HCT116 (cell line): ENCODE results near the gene ICOSLG. TPM values are rescaled to one million over a fixed set of nuclear protein-coding genes. Genes with fewer than 3 reads are reported as not detected.

Source experiments
- ATAC-seq: fragments of 200-7000 bp; cut with Tn5 transposase; 2 replicates; pipeline ENCODE4 v1.9.1; 2020; ENCODE audit warnings: mild to moderate bottlenecking, moderate library complexity
- BruUV-seq: library from RNA; stranded (reverse); fragments of 400-500 nt; replicated peaks from 2 replicates; lab custom pipeline; 2021; lab: Mats Ljungman, UMichigan
- CTCF ChIA-PET: fragments of 300-600 bp; sonication (Branson Sonifier 250); formaldehyde crosslinking; loops from one replicate; lab custom pipeline; 2021; ENCODE audit warnings: antibody characterized with exemption; lab: Charles Lee
- POLR2A ChIA-PET: fragments of 300-600, 350-600 bp; sonication (Branson Sonifier 250); formaldehyde crosslinking; loops from one replicate; lab custom pipeline; 2021; ENCODE audit warnings: antibody characterized with exemption; lab: Charles Lee
- RAD21 ChIA-PET, 2 experiments: fragments of 300-600 bp; sonication (Branson Sonifier 250); formaldehyde crosslinking; loops; one replicate each; lab custom pipeline; 2023; ENCODE audit warnings: low total read pairs in 2 of 2; ENCODE audit not compliant: uncharacterized antibody in 2 of 2, unreplicated experiment in 2 of 2, low non-redundant PET in 1 of 2; lab: Charles Lee
- DNase-seq: peaks from one replicate; pipeline ENCODE4 v3.0.0-alpha.2; 2010; ENCODE audit warnings: low read depth, low spot score
- H2AFZ ChIP-seq: fragments of 200-600 bp; shearing (Covaris generic), sonication (generic); 2 replicates; pipeline ENCODE4 v1.6.1; 2017; ENCODE audit warnings: low read depth, mixed run types, mixed read lengths, antibody characterized with exemption, low read length; ENCODE audit not compliant: poor library complexity, severe bottlenecking
- H3K27ac ChIP-seq: 2 replicates; pipeline ENCODE4 v1.5.1; 2012; ENCODE audit warnings: low read depth, low read length
- H3K27me3 ChIP-seq: fragments of 200-600 bp; sonication (generic); 2 replicates; pipeline ENCODE4 v1.6.1; 2016; ENCODE audit warnings: mixed run types, low read length, mixed read lengths; ENCODE audit not compliant: insufficient read depth
- H3K36me3 ChIP-seq, 2 experiments: fragments of 200-500 bp in 1 of 2; fragments of 200-600 bp in 1 of 2; sonication (Bioruptor generic) in 1 of 2; sonication (generic) in 1 of 2; 2 replicates each; pipeline versions ENCODE4 v1.5.1 to v1.6.1; 2014 to 2016; ENCODE audit warnings: low read length in 2 of 2, inconsistent platforms in 1 of 2, mixed read lengths in 1 of 2, mixed run types in 1 of 2; ENCODE audit not compliant: insufficient read depth in 2 of 2, control insufficient read depth in 1 of 2
- H3K4me1 ChIP-seq, 2 experiments: fragments of 200-600 bp in 1 of 2; sonication (generic) in 1 of 2; 2 replicates each; pipeline versions ENCODE4 v1.5.1 to v1.6.1; 2012 to 2017; ENCODE audit warnings: low read length in 2 of 2, inconsistent platforms in 1 of 2, mild to moderate bottlenecking in 1 of 2, mixed read lengths in 1 of 2, mixed run types in 1 of 2, moderate library complexity in 1 of 2; ENCODE audit not compliant: insufficient read depth in 2 of 2, control insufficient read depth in 1 of 2
- H3K4me2 ChIP-seq: fragments of 200-600 bp; sonication (generic); 2 replicates; pipeline ENCODE4 v1.6.1; 2017; ENCODE audit warnings: mixed run types, low read length, mixed read lengths
- H3K4me3 ChIP-seq, 2 experiments: fragments of 200-600 bp in 1 of 2; sonication (generic) in 1 of 2; replicated peaks in 1 of 2; 2 replicates each; pipeline ENCODE4 v1.5.1; 2011 to 2016; ENCODE audit warnings: low read length in 2 of 2, control low read depth in 1 of 2, low read depth in 1 of 2, mild to moderate bottlenecking in 1 of 2, mixed read lengths in 1 of 2, mixed run types in 1 of 2
- H3K79me2 ChIP-seq: fragments of 200-600 bp; sonication (generic); 2 replicates; pipeline ENCODE4 v1.6.1; 2017; ENCODE audit warnings: mild to moderate bottlenecking, mixed run types, low read length, moderate library complexity, mixed read lengths; ENCODE audit not compliant: insufficient read depth
- H3K9ac ChIP-seq: fragments of 200-600 bp; sonication (generic); 2 replicates; pipeline ENCODE4 v1.6.1; 2016; ENCODE audit warnings: low read length, mixed read lengths
- H3K9me2 ChIP-seq: fragments of 200-600 bp; sonication (generic), shearing (Covaris generic); 2 replicates; pipeline ENCODE4 v1.6.1; 2017; ENCODE audit warnings: mixed run types, mild to moderate bottlenecking, moderate library complexity; ENCODE audit not compliant: insufficient read depth
- H3K9me3 ChIP-seq, 2 experiments: fragments of 200-500 bp in 1 of 2; fragments of 200-600 bp in 1 of 2; sonication (Bioruptor generic) in 1 of 2; sonication (generic) in 1 of 2; 2 replicates each; pipeline ENCODE4 v1.6.1; 2014 to 2017; ENCODE audit warnings: low read length in 2 of 2, mixed read lengths in 2 of 2, inconsistent platforms in 1 of 2, low read depth in 1 of 2, mild to moderate bottlenecking in 1 of 2, mixed run types in 1 of 2, moderate library complexity in 1 of 2; ENCODE audit not compliant: control insufficient read depth in 1 of 2, insufficient read depth in 1 of 2
- H4K20me1 ChIP-seq: fragments of 200-600 bp; sonication (generic), shearing (Covaris generic); 2 replicates; pipeline ENCODE4 v1.6.1; 2017; ENCODE audit warnings: mixed run types, mild to moderate bottlenecking, moderate library complexity; ENCODE audit not compliant: insufficient read depth
- CEBPB ChIP-seq: IDR thresholded peaks from 2 replicates; pipeline ENCODE4 v1.6.1; 2012; ENCODE audit warnings: low read depth
- ELF1 ChIP-seq: IDR thresholded peaks from 2 replicates; pipeline ENCODE4 v1.6.1; 2012; ENCODE audit warnings: low read depth, borderline replicate concordance
- EZH2 ChIP-seq: fragments of 200-600 bp; sonication (generic); IDR thresholded peaks from 2 replicates; pipeline ENCODE4 v1.6.1; 2017; ENCODE audit warnings: antibody characterized with exemption, mixed run types
- POLR2AphosphoS5 ChIP-seq: IDR thresholded peaks from 2 replicates; pipeline ENCODE4 v1.6.1; 2011; ENCODE audit warnings: mild to moderate bottlenecking, low read depth, low read length, moderate library complexity
- RAD21 ChIP-seq: IDR thresholded peaks from 2 replicates; pipeline ENCODE4 v1.6.1; 2012; ENCODE audit warnings: low read depth, mild to moderate bottlenecking
- SIN3A ChIP-seq: IDR thresholded peaks from 2 replicates; pipeline ENCODE4 v1.6.1; 2012; ENCODE audit warnings: low read depth
- SP1 ChIP-seq: IDR thresholded peaks from 2 replicates; pipeline ENCODE4 v1.6.1; 2012; ENCODE audit warnings: low read depth
- TCF7L2 ChIP-seq: IDR thresholded peaks from 2 replicates; pipeline ENCODE4 v1.7.0; 2011; ENCODE audit warnings: borderline replicate concordance, inconsistent platforms; ENCODE audit not compliant: insufficient read depth, insufficient read length; ENCODE audit errors: extremely low read depth
- YY1 ChIP-seq: IDR thresholded peaks from 2 replicates; pipeline ENCODE4 v1.6.1; 2011; ENCODE audit warnings: low read length, low read depth, moderate library complexity, mild to moderate bottlenecking; ENCODE audit not compliant: insufficient replicate concordance; ENCODE audit errors: extremely low read depth
- ZFX ChIP-seq: fragments of 450-650 bp; IDR thresholded peaks from 2 replicates; pipeline ENCODE4 v1.6.1; 2017
- intact Hi-C: fragments of 100-400 bp; cut with micrococcal nuclease; formaldehyde crosslinking; loops from 2 replicates; pipeline ENCODE4 v1.10.0; 2022
- total RNA-seq: library from RNA; stranded (reverse); gene quantifications from one replicate; pipeline ENCODE4 v1.2.1, GENCODE V29; 2021; ENCODE audit not compliant: unreplicated experiment
- TF ChIP-seq, protein P1 (sequence below): IDR thresholded peaks from 2 replicates; pipeline ENCODE4 v1.6.1; 2012; ENCODE audit warnings: low read depth
- TF ChIP-seq, protein P2 (sequence below): IDR thresholded peaks from 2 replicates; pipeline ENCODE4 v1.6.1; 2011; ENCODE audit warnings: mild to moderate bottlenecking, low read length, moderate library complexity; ENCODE audit not compliant: insufficient replicate concordance; ENCODE audit errors: extremely low read depth
- TF ChIP-seq, protein P3 (sequence below): IDR thresholded peaks from 2 replicates; pipeline ENCODE4 v1.6.1; 2012
- TF ChIP-seq, protein P4 (sequence below), 3 experiments: fragments of 200-600 bp in 1 of 3; sonication (generic) in 1 of 3; IDR thresholded peaks in 2 of 3; conservative IDR thresholded peaks in 1 of 3; 2 replicates each; pipeline ENCODE4 v1.5.1; 2012 to 2017; ENCODE audit warnings: low read depth in 2 of 3, low read length in 2 of 3, antibody characterized with exemption in 1 of 3, borderline replicate concordance in 1 of 3, control low read depth in 1 of 3, mild to moderate bottlenecking in 1 of 3, mixed read lengths in 1 of 3, mixed run types in 1 of 3, moderate library complexity in 1 of 3; ENCODE audit not compliant: insufficient read depth in 1 of 3

Gene ICOSLG
- total RNA-seq, 1 experiment from 2014 or later = 4.7 TPM

DNA sequence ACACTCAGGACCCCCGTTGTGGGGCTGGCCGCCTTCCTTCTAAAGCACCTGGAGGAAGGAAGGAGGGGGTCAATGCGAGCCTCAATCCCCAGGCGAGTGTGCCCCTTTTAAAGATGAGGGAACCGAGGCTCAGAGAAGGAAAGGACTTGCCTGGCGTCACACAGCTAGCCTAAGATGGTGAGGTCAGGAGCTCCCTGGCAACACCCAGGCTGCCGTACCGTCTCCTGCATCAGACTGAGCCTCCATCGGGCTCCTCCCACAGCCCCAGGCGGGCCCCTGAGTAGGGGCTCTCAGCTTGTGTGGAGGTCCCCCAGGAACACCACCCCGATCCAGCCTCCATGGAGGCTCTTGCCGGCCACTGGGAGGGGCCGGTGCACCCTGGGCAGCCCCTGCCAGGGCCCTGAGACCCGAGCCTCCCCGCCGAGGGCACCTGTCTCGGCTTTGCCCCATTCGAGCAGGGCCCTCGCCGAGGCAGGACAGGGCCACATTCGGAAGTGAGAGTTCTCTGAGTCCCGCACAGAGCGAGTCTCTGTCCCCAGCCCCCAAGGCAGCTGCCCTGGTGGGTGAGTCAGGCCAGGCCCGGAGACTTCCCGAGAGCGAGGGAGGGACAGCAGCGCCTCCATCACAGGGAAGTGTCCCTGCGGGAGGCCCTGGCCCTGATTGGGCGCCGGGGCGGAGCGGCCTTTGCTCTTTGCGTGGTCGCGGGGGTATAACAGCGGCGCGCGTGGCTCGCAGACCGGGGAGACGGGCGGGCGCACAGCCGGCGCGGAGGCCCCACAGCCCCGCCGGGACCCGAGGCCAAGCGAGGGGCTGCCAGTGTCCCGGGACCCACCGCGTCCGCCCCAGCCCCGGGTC lies 44.6 kb upstream of the ICOSLG start, which contains the start of gene AIRE (continued):
- TF ChIP-seq, protein P1, sequence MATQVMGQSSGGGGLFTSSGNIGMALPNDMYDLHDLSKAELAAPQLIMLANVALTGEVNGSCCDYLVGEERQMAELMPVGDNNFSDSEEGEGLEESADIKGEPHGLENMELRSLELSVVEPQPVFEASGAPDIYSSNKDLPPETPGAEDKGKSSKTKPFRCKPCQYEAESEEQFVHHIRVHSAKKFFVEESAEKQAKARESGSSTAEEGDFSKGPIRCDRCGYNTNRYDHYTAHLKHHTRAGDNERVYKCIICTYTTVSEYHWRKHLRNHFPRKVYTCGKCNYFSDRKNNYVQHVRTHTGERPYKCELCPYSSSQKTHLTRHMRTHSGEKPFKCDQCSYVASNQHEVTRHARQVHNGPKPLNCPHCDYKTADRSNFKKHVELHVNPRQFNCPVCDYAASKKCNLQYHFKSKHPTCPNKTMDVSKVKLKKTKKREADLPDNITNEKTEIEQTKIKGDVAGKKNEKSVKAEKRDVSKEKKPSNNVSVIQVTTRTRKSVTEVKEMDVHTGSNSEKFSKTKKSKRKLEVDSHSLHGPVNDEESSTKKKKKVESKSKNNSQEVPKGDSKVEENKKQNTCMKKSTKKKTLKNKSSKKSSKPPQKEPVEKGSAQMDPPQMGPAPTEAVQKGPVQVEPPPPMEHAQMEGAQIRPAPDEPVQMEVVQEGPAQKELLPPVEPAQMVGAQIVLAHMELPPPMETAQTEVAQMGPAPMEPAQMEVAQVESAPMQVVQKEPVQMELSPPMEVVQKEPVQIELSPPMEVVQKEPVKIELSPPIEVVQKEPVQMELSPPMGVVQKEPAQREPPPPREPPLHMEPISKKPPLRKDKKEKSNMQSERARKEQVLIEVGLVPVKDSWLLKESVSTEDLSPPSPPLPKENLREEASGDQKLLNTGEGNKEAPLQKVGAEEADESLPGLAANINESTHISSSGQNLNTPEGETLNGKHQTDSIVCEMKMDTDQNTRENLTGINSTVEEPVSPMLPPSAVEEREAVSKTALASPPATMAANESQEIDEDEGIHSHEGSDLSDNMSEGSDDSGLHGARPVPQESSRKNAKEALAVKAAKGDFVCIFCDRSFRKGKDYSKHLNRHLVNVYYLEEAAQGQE = no peak

- Histone ChIP-seq H3K79me2 (no peaks in the 10 kb centered on the region), H3K9me2 (no peaks in the 10 kb centered on the region), H3K36me3 (no peaks in the 10 kb centered on the region)
- no peak for DNase-seq
- POLR2A ChIA-PET = no interaction called here
- no TSS peak for BruUV-seq
- TF ChIP-seq TCF7L2 (no peak), EZH2 (no peak), ELF1 (no peak), ZFX (no peak), YY1 (no peak), CEBPB (no peak), SIN3A (no peak), RAD21 (no peak), POLR2AphosphoS5 (no peak), SP1 (no peak)
- TF ChIP-seq, protein P2, sequence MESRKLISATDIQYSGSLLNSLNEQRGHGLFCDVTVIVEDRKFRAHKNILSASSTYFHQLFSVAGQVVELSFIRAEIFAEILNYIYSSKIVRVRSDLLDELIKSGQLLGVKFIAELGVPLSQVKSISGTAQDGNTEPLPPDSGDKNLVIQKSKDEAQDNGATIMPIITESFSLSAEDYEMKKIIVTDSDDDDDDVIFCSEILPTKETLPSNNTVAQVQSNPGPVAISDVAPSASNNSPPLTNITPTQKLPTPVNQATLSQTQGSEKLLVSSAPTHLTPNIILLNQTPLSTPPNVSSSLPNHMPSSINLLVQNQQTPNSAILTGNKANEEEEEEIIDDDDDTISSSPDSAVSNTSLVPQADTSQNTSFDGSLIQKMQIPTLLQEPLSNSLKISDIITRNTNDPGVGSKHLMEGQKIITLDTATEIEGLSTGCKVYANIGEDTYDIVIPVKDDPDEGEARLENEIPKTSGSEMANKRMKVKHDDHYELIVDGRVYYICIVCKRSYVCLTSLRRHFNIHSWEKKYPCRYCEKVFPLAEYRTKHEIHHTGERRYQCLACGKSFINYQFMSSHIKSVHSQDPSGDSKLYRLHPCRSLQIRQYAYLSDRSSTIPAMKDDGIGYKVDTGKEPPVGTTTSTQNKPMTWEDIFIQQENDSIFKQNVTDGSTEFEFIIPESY = no peak
- TF ChIP-seq, protein P3, sequence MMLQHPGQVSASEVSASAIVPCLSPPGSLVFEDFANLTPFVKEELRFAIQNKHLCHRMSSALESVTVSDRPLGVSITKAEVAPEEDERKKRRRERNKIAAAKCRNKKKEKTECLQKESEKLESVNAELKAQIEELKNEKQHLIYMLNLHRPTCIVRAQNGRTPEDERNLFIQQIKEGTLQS = no peak
- TF ChIP-seq, protein P4, sequence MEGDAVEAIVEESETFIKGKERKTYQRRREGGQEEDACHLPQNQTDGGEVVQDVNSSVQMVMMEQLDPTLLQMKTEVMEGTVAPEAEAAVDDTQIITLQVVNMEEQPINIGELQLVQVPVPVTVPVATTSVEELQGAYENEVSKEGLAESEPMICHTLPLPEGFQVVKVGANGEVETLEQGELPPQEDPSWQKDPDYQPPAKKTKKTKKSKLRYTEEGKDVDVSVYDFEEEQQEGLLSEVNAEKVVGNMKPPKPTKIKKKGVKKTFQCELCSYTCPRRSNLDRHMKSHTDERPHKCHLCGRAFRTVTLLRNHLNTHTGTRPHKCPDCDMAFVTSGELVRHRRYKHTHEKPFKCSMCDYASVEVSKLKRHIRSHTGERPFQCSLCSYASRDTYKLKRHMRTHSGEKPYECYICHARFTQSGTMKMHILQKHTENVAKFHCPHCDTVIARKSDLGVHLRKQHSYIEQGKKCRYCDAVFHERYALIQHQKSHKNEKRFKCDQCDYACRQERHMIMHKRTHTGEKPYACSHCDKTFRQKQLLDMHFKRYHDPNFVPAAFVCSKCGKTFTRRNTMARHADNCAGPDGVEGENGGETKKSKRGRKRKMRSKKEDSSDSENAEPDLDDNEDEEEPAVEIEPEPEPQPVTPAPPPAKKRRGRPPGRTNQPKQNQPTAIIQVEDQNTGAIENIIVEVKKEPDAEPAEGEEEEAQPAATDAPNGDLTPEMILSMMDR (IDR thresholded peaks at IDR 0.05 in 2 of 3, conservative IDR thresholded peaks at IDR 0.05 in 1 of 3; ENCODE audit: borderline replicate concordance in 1 of 3, insufficient read depth in 1 of 3, low read depth in 2 of 3, low read length in 2 of 3) = no peak
- TF ChIP-seq, all 23 proteins: peak for 0
- H3K27me3 ChIP-seq = no peaks in the 10 kb centered on the region
- H3K4me1 ChIP-seq = no peaks in the 10 kb centered on the region
- no peaks in the 10 kb centered on the region for H4K20me1 ChIP-seq
- H3K27ac ChIP-seq = no peak overlapping the region
- ChIA-PET CTCF (no interaction called here), RAD21 (no interaction called here)
- intact Hi-C loops = no loop called here
- H3K9ac ChIP-seq = no peak overlapping the region
- no peak overlapping the region for H3K4me2 ChIP-seq
- ATAC-seq = no peak
- no peak overlapping the region for H2AFZ ChIP-seq
- H3K4me3 ChIP-seq = no peak overlapping the region
- no peaks in the 10 kb centered on the region for H3K9me3 ChIP-seq
These were observed 43.2 kb upstream of the ICOSLG start for GRCh38 chr21:44283948-44284347.
